SKM-1 treated with dmso at 0.1 percent for 144 hours (cell line): ENCODE data around the gene LSM3.

ENCODE experiments used
- DNase-seq: peaks from one replicate; lab custom pipeline; 2025; ENCODE audit not compliant: unreplicated experiment; lab: John Stamatoyannopoulos, UW

The LSM3 gene

DNA sequence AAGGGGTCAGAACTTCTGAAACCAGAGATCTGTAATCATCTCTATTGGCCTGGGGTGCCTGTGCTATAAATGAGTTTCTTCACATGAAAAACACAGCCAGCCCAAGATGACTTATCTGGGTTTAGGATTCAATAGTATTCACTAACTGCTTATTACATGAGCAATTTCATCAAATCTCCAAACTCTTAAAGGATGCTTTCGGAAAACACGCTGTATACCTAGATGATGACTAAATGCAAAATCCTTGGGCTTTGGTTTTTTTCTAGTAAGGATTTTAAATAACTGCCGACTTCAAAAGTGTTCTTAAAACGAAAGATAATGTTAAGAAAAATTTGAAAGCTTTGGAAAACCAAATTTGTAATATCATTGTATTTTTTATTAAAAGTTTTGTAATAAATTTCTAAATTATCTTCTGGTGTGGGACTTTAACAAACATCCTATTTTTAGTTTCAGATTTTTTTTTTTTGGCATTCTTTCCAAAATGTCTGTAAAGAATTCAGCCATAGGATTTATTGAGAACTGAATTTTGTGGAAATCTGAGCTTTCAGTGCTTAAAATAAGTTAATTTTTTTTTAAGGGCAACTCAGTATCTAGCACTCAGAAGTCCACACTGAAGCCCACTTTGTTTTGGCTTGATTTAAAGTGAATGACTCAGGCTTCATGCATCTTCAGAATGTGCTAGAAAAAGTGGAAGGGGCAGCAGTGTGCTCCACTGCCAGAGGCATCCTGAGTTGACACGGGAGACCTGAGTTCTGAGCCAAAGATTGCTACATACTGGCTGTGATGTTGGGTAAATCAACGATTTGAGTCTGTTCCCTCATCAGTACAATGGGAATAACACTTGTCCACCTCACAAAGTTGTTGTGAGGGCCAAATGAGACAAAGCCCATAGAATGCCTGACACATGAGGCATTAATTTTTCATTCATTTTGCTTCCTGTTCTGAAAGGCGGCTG lies 35.1 kb upstream of the LSM3 start:
- peak; percentile 23 for DNase-seq

DNA sequence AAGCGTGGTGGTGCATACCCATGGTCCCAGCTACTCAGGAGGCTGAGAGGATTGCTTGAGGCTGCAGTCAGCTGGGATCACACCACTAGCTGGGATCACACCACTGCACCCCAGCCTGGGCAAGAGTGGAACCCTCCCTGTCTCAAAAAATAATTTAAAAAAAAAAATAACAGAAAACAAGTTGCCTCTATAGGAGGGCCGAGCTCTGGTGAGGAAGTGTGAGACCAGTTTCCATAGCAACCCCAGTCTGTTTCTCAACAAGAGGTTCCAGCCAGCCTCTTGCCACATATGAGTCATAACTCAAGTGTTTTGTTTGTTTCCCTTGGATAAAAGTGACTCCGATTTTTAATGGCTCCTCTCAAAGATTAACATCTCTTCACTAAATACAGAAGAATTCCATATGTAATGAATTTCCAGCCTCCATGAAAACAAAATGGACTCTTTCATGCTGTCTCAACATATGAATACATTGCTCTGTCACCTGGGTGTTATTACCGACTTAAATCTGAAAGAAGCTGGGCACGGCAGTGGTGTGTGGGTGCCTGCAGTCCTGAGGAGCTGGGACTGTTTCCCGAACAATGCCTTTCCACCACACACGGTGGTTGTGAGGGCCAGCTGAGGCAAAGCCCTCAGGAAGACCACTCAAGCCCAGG lies 34.1 kb upstream of the LSM3 start:
- DNase-seq = peak; percentile 94

DNA sequence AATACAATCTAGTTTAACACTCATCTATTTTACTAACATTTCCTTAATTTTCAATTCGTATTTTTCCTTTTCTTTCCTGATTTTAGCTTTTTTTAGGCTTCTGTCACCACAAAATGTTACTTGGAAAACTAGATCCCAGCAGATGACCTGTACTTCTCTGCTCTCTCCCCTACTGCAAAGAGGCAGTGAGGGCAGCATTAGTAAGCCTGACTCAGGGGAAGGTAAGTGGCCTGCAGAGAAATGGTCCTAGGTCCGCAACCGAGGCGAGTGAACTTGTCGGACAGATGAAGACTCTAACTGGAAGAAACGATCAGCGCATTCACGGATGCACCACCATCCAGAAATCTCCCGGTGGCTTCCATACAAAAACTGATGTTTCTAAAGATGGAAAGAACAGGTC lies 33.4 kb upstream of the LSM3 start:
- no peak for DNase-seq

DNA sequence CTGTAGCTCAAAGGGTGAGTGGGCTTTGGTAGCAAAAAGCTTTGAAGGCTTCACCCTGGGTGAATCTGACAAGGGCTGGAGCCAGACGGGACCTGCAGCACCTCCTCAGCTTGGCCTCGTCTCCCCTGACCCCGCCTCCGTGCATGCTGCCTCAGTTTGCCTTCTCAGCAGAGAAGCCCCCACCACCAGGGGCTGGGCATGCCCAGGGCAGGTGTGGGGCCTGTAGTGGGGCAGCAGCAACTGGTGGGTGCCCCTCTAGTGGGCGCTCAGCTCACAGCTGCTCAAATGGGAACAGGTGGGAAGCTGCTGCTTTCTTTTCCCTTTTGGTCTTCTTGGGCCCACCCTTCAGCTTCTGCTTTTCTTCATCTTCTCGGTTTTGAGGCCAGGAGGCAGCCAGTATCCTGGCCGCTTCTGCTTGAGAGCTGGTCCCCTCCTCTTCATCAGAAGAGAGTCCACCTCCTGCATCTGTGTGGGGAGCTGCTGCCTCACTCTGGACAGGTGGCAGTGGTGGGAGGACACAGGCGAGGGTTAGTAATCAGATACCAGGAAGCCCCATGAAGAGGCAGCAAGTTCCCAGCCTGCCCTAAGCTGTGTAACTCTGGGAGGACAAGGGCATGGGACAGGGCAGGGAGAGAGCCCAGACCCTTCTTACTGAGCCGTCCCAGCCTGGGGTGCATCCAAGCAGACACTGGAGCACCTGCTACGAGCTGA lies 32.8 kb upstream of the LSM3 start:
- no peak for DNase-seq

DNA sequence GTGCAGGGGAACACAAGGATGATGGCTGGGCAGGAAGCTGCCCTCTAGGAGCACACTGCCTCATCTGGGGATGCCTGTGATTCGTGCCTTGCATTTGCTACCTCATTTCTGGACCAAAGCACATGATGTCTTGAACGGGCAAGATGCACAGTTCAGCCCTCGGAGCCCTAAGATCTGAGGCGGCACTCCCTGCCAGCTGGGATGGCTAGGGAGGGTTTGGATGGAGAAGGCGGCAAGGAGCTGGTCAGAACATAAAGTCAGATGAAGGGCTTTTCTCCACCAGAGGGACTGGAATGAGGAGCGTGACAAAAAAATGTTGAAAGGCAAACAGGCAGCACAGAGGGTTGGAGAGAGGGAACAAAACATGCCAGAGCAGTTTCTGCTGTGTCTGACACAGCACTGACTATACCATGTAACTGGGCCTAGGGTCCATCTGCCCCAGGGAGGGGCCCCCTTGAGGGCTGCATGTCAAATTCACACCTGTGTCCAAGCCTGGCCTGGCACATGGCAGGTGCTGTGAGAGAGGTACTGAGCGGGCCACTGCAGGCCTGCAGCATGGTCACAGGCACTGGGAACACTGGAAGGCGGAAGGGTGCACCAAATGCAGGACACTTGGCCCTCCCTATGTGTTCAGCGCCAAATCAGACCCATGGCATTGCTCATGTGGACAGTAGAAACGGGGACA lies 32.1 kb upstream of the LSM3 start:
- DNase-seq = no peak

DNA sequence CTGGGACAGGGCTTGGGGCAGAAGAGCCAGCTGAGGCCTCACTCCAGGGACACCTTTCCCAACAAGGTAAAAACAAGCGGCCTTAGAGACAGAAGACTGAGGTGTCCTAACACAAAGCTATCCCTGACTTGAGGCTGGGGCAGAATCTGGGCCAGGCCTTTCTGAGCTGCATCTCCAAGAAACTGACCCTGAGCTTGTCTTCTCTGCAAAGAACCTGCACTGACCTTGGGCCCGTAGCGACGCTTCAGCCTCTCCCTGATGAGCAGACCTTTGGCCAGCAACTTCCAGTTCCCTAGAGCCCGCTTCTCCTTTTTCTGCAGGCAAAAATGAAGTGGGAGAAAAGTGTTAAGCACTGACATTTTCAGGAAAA lies 31.6 kb upstream of the LSM3 start:
- DNase-seq = no peak

DNA sequence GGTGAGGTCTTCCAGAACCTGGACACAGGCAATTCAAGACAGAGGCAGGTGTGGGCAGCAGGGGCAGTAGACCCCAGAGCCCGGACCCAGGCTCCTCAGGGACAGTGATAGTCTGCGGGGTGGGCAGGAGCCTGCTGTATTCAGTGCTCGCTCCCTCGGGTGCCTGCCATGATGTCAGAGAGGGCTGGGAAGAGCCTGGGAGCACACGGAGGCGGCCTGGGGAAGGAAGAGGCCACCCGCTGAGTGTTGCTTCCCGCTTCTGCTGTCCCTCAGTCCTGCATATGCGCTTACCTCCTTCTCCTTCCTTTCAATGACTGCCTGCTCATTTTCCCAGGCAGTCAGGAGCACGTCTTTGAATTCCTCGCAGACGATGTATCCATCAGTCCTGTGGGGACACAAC lies 31.0 kb upstream of the LSM3 start:
- DNase-seq = no peak

DNA sequence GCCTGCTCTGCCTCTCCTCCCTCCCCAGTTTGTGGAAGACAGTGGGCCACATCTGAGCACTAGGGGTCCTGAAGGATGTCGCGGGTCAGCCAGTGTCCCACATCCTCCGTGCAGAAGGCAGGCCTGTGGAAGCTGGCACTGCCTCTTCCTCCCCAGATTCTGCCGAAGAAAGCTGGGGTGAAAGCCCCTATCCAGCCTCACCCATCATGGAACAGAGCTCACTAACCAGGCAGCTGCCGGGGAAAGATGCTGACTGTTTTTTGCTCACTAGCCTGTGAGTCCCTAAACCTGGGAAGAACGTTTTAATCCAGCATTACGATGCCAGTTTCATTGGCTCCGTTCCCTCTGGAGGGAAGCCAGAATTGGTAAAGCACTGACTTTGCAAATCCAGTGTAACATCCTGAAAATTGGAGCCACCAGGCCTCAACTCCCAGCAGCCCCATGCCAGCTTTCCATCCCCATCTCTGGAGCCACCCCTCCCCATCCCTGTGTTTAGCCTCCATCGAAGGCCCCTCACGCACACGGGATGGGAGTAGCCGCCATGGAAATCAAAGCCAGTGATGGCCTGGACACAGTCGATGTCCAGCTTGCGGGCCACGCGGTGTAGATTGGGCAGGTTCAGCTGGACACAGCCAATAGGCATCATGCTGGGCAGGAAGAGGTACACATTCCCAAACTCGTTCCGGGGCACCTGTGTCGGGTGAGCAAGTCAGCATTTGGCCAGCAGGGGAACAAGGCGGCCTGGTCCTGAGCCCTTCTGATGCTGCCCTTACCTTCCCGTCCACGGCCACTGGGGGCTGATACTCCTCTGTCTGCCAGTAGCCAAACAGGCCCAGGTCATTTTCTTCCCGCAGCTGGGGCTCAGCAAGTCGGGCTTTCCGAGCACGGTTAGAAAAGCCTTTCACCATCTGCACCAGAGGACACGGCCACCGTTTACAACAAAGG lies 30.3 kb upstream of the LSM3 start:
- no peak for DNase-seq

DNA sequence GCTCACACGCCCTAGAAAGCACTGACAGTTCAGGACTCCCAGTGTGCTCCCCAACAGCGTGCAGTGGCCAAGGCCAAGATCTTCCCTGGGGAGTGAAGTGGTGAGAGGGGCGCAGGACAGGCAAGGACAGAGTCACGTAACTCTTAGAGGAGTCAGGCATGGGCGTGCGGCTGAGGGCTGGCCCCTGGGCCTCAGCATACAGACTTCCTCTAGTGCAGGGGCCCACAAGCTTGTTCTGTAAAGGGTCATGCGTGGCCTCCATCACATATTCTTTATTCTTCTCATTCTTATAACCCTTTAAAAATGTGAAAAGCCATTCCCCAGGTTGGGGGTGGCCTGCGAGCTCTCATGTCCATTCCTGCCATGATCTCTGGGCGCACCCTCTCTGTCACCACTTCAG lies 28.5 kb upstream of the LSM3 start:
- no peak for DNase-seq

DNA sequence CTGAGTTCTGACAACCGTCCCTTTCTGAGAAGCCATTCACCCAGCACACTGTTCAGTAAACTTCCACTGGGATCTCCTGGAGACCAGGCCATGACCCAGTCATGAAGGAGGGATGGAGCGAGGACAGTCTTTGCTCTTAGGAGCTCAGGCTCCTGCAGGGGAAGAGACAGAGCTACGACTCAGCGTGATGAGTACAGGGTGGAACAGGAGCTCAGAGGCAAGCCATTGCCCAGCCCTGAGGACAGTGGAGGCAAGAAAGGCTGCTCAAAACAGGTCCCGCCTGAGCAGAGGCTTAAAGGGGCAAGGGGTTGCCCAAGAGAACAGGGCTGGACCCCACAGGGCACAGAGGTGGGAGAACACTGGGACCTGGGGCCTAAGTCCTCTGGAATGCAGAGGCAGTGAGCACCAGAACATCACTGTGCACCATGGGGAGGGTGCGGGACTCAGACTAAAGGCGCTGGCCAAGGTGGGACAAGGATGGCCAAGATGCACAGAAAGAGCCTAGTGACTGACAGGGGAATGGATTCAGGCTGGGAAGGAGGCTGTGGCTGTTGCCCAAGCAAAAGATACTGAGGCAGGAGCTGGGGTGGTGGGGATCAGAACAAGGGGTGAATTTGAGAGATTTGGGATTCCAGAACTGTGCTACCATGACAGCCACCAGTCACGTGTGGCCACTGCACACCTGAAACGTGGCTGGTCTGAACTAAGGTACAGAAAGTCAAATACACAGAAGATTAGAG lies 28.0 kb upstream of the LSM3 start:
- DNase-seq = no peak

DNA sequence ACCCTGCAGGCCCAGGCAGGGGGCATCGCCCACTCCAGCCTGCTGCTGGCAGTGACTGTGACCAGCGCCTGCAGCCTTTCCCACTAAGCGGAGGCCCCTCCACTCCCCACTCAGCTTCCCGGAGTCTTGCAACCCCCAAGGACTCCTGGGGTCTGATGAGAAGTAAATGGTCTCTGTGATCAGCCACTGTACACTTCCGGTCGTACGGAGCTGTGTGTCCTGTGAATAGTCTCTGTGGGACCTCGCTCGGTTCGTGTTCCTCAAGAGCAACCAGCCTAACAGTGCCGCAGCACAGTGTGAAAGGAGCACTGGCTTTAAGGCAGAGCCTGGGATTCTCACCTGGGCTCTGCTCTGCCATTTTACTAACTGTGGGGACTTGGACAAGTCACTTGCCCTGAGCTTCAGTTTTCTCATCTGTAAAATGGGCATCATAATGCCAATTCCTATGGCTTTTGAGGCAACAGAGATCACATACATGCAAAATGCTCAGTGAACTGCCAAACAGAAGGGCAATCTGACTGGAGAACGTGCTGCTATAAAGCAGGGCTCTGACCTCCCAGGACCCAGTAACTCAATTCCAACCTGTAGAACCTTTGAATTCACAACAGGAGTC lies 27.0 kb upstream of the LSM3 start:
- DNase-seq = no peak

DNA sequence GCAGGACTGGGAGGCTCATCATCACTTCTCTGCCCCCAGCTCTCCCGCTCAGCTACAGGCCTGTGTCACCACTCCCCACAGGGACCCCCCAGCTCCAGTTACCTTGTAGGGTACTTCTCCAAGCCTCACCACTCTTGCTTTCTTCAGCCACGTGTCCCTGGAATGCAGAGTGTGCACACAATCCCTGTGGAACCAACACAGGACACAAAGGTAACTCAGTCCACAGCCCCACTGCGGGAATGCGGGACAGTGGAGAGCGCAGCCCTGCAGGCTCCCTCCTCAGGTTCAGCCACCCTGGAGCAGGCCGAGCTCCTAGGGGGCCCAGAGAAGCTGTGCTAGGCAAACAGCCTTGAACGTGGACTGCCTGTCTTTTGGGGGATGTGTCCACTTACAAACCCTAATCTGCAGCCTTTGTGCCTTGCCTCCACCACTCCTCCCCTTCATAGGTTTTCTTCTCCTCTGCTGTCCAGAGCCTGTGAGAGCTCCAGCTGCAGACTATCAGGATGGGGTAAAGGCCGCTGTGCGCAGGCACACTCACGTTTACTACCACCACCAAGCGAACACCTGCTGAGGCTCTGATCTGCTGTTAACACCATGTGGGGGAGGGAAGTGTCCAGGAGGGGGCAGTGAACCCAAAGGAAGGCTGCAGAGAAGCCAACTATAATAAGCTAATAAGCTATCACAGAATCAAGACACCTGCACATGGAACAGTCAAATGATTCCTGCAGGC lies 26.2 kb upstream of the LSM3 start:
- DNase-seq = no peak

DNA sequence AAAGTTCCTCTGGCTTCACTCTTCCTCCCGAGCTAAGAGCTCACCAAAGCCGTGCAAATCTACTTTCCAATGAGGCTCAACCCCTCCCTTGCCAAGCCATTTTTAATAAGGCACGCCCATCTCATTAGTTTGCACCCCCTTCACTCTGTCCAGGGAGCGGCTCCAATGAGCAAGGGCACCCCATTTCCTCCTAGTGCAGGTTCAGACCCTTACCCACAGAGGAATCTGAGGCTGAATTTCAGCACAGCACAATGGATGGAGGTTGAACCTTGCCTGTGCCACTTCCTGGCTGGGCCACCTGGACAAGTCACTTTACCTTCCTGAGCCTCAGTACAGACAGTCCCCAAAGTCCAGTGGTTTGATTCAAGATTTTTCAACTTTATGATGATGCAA lies 25.7 kb upstream of the LSM3 start:
- no peak for DNase-seq

DNA sequence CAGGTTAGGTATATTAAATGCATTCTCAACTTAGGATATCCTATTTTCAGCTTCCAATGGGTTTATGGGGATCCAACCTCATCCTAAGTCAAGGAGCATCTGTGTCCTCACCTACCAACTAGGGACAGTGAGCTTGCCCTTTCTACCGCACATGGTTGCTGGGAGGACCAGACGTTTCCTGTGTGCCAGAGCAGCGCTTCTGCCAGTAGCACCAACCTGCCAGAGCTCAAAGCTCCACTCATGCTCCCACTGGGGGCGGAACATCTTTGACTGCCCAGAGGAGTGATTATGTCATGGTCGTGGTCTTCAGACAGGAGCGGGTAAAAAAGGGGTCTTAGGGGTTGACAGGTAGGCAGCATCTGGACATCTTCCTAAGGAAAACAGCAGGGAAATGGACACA lies 25.0 kb upstream of the LSM3 start:
- no peak for DNase-seq

DNA sequence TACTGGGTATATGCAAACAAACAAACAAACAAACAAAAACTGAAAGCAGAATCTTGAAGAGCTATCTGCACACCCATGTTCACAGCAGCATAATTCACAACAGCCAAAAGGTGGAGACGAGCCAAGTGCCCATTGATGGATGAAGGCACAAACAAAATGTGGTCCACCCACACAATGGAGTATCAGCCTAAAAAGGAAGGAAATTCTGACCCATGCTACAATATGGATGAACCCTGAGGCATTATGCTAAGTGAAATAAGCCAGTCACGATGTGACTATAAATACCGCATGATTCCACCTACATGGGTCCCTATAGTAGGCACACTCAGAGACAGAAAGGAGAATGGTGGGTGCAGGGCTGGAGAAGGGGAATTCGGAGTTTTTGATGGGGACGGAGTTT lies 24.3 kb upstream of the LSM3 start:
- no peak for DNase-seq

DNA sequence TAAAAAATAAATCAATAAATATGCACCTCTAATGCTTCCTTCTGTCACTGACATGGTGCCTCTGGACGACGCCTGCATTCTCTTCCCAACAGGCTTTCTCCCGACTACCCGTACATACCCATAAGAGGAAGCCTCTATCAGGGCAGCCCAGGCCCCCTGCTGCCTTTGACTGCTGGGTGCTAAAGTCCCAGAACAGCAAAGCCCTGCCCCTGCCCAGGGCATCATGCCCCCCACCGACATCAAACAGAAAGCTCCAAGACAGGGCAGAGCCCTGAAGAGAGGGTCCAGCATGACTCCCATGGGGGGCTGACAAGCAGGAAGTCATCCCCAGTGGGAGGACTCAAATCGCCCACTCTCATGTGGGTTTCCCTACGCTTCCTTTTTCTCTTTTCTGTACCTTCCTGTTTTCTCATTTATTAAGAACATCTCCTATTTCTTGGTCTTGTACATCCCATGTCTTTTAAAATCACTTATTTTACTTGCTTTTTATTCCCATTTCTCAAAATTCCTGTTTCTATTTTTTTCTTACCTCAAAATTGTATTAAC lies 23.6 kb upstream of the LSM3 start:
- no peak for DNase-seq

DNA sequence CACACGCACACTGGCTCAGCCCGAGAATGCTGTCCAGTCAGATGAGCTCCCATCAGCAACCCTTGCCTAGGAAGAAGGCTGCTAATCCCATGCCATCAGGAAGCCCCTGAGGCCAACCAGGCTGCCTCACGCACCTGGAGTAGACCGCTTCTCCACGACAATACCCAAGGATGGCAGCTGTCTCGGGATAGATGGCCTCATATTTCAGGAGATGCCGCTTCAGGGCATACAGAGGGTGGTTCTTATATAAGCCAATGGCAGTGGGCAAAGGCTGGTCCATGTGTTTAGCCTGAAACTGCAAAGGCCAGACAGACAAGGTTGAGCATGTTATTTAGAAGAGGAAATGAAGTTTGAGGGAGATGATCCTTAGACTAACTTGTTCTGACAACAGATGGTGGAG lies 22.4 kb upstream of the LSM3 start:
- DNase-seq = no peak

DNA sequence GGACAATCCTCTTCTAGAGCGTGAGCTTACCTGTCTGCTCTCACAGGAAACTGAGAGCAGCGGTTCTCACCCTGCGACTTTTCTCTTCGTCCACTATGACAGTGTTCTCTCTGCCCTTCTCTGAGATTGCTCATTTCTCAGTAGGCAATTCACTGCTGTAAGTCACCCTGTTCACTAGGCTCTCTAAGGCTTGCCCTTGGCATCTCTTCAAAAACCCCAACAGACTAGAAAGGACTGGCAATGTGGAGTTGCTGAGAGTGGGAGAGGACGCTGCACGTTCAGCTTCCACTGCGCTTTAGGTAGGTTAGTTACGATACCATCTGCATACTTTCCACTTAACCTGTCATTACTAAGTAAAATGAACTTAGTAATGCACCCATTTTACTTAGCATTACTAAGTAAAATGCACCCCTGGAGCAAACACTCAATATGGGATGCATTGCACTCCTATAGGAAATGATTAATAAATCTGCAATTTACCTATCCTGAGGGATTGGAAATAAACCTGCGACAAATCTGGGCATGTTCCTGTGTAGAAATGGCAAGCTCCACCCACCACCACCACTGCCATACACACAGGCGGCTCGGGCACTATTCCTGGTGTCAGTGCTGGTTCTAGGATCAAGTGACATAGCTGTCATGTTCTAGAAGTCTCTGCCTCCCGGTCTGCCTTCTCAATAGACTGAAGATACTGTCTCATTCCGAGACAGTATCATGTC lies 21.6 kb upstream of the LSM3 start:
- no peak for DNase-seq
